Upper lobe of right lung (tissue), 1 donor: ENCODE results near the gene SERPINB6. TPM values are rescaled to one million over a fixed set of nuclear protein-coding genes. Genes with fewer than 3 reads are reported as not detected.

Source experiments
- ATAC-seq: fragments of 200-7000 bp; cut with Tn5 transposase; one replicate; pipeline ENCODE4 v1.9.1; 2020; ENCODE audit warnings: mild to moderate bottlenecking, moderate library complexity
- DNase-seq: peaks from one replicate; pipeline ENCODE4 v3.0.0-alpha.2; 2020
- H3K27ac ChIP-seq: fragments of 200-600 bp; one replicate; pipeline ENCODE4 v1.8.0; 2022
- H3K27me3 ChIP-seq: fragments of 200-600 bp; one replicate; pipeline ENCODE4 v1.8.0; 2022; ENCODE audit warnings: mild to moderate bottlenecking
- H3K36me3 ChIP-seq: fragments of 200-600 bp; one replicate; pipeline ENCODE4 v1.8.0; 2022
- H3K4me1 ChIP-seq: fragments of 200-600 bp; one replicate; pipeline ENCODE4 v1.8.0; 2022
- H3K4me3 ChIP-seq: fragments of 200-600 bp; one replicate; pipeline ENCODE4 v1.8.0; 2022; ENCODE audit warnings: mild to moderate bottlenecking
- H3K9me3 ChIP-seq: fragments of 200-600 bp; one replicate; pipeline ENCODE4 v1.8.0; 2022
- intact Hi-C: fragments of 100-400 bp; cut with DNase I; formaldehyde crosslinking; loops from one replicate; pipeline ENCODE4 v1.11.0; 2022
- total RNA-seq: library from RNA; stranded (reverse); fragmentation: NEBNext Ultra II Directional; extraction: Animal tissue kit (Norgen Biotek cat#: 25700); gene quantifications from one replicate; pipeline ENCODE4 v1.2.1, GENCODE V29; 2021
- TF ChIP-seq, protein P1 (sequence below): fragments of 200-600 bp; IDR thresholded peaks from one replicate; pipeline ENCODE4 v1.8.0; 2022; ENCODE audit warnings: antibody characterized with exemption
- donor health status: DM: no; HTN: yes; CAD: no; lungs with severe emphysema.

Gene SERPINB6
- total RNA-seq, 1 donor from 2014 or later, result 157 TPM

DNA sequence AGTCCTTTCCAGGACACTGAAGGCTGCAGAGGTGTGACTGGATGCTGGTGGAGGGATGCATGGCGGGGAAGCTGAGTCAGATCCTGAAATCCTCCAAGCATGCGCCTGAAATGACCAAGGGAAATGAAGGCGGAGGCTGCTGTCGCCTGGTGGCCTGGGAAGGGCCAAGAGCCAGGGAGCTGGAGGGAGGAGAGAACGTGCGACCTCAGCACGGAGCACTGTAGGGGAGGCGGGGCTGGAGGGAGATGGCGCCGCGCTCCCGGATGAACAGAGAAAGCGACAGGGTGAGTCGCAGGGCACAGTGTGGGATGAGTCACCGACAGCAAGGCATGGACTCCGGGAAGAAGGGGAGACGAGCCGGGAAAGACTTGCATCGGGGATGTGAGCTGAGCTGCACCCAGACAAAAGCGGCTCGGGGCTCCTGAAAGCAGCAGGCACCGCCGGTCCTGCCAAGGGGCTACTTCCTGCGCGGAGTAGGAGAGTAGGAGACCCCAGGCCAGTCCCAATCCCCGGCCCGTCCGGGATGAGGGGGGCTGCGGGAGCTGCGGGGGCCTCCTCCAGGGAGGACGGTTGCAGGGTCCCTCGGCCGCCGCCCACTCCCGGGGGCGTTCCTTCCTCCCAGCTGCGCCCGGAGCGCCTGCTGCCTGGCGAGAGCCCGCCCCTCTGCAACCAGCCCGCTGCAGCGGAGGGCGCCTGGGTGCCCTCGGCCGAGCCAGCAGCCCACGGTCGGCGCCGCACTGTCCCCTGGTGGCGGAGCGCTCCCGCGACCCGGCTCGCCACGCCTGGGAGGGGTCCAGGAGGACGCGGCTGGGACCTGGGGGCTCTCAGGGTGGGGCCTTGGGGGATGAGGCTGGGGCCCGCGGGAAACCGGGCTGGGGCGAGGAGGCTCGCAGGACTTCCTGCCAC is 17.3 kb upstream of the SERPINB6 start:
- Histone ChIP-seq H3K9me3 (no peaks in the 10 kb centered on the region), H3K27me3 (no peaks in the 10 kb centered on the region), H3K36me3 (no peaks in the 10 kb centered on the region), H3K4me3 (peak overlapping the region; percentile 84), H3K4me1 (peaks cover 16% of the 10 kb centered on the region), H3K27ac (peak overlapping the region; percentile 97)
- DNase-seq (peak; percentile 95), ATAC-seq (peak; percentile 91)
- TF ChIP-seq, protein P1, sequence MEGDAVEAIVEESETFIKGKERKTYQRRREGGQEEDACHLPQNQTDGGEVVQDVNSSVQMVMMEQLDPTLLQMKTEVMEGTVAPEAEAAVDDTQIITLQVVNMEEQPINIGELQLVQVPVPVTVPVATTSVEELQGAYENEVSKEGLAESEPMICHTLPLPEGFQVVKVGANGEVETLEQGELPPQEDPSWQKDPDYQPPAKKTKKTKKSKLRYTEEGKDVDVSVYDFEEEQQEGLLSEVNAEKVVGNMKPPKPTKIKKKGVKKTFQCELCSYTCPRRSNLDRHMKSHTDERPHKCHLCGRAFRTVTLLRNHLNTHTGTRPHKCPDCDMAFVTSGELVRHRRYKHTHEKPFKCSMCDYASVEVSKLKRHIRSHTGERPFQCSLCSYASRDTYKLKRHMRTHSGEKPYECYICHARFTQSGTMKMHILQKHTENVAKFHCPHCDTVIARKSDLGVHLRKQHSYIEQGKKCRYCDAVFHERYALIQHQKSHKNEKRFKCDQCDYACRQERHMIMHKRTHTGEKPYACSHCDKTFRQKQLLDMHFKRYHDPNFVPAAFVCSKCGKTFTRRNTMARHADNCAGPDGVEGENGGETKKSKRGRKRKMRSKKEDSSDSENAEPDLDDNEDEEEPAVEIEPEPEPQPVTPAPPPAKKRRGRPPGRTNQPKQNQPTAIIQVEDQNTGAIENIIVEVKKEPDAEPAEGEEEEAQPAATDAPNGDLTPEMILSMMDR, result peak; percentile 81
- intact Hi-C loops, result no loop called here

- intact Hi-C loops, result no loop called here
- ATAC-seq (no peak), DNase-seq (no peak)
- no peaks in the 10 kb centered on the region for H3K27me3 ChIP-seq
- H3K9me3 ChIP-seq, result no peaks in the 10 kb centered on the region
- peak overlapping the region; percentile 84 for H3K4me3 ChIP-seq
- H3K4me1 ChIP-seq, result peaks cover 16% of the 10 kb centered on the region
- TF ChIP-seq, protein P1, result no peak
- H3K27ac ChIP-seq, result peak overlapping the region; percentile 97
- H3K36me3 ChIP-seq, result no peaks in the 10 kb centered on the region
These were observed 16.7 kb upstream of the SERPINB6 start for GRCh38 chr6:2988094-2988425.

DNA sequence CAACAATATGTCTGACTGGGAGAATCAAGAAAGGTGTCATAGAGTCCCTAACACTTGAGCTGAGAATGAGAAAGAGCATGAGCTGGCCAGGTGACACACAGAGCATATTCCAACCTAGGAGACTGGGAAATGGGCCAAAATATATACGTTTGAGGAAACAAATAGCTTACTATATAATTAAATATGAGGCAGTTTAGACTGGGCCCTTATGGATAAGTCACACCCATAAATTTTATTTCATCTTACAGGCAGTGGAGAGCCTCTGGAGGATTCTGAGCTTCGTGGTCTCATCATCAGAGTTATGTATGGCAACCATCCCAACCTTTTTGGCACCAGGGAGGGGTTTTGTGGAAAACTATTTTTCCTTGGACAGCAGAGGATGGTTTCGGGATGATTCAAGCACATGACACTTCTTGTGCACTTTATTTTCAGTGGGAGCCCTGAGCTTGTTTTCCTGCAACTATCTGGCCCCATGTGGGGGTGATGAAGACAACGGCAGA is 15.4 kb upstream of the SERPINB6 start:
- TF ChIP-seq, protein P1, result no peak
- intact Hi-C loops, result no loop called here
- no peak for ATAC-seq
- no peaks in the 10 kb centered on the region for H3K27me3 ChIP-seq
- no peaks in the 10 kb centered on the region for H3K36me3 ChIP-seq
- no peak for DNase-seq
- H3K4me1 ChIP-seq, result peaks cover 20% of the 10 kb centered on the region
- H3K27ac ChIP-seq, result peak overlapping the region; percentile 97
- H3K4me3 ChIP-seq, result no peak overlapping the region
- H3K9me3 ChIP-seq, result no peaks in the 10 kb centered on the region

- Histone ChIP-seq H3K27ac (no peak overlapping the region), H3K9me3 (no peaks in the 10 kb centered on the region), H3K27me3 (no peaks in the 10 kb centered on the region), H3K4me1 (peaks cover 35% of the 10 kb centered on the region), H3K4me3 (no peak overlapping the region), H3K36me3 (no peaks in the 10 kb centered on the region)
- TF ChIP-seq, protein P1, result no peak
- intact Hi-C loops, result no loop called here
- ATAC-seq (no peak), DNase-seq (no peak)
These were observed 13.5 kb upstream of the SERPINB6 start for GRCh38 chr6:2984738-2985406.

- Histone ChIP-seq H3K4me1 (peaks cover 36% of the 10 kb centered on the region), H3K4me3 (no peak overlapping the region), H3K9me3 (no peaks in the 10 kb centered on the region), H3K27ac (peak overlapping the region; percentile 71), H3K27me3 (no peaks in the 10 kb centered on the region), H3K36me3 (no peaks in the 10 kb centered on the region)
- TF ChIP-seq, protein P1, result no peak
- DNase-seq (no peak), ATAC-seq (no peak)
- intact Hi-C loops, result no loop called here
These were observed 11.2 kb upstream of the SERPINB6 start for GRCh38 chr6:2982426-2983117.
